Measurements from ENCODE around the gene DISC1. TPM values are rescaled to one million over a fixed set of nuclear protein-coding genes. Genes with fewer than 3 reads are reported as not detected.
A peak's percentile ranks its signal among the peaks of the same experiment; 100 is the strongest.

DISC1 gene
- total RNA-seq, 2 donors from 2014 or later: 2.9 to 5.8 TPM

GRCh38 chr1:231853588-231854207 lies 227.1 kb downstream of the DISC1 start:
- H3K4me1 Mint-ChIP-seq (ENCODE audit: low read depth): no peaks in the 10 kb centered on the region
- ATAC-seq (replicated peaks in 1 of 2) (no peak), DNase-seq (no peak)
- H3K4me3 Mint-ChIP-seq: no peak overlapping the region
- H3K36me3 Mint-ChIP-seq (ENCODE audit: insufficient read depth in 2 of 2): no peaks in the 10 kb centered on the region
- H3K27me3 Mint-ChIP-seq (ENCODE audit: low read depth): no peaks in the 10 kb centered on the region
- no peaks in the 10 kb centered on the region for H3K9me3 Mint-ChIP-seq
- H3K27ac Mint-ChIP-seq: no peak overlapping the region

DNA sequence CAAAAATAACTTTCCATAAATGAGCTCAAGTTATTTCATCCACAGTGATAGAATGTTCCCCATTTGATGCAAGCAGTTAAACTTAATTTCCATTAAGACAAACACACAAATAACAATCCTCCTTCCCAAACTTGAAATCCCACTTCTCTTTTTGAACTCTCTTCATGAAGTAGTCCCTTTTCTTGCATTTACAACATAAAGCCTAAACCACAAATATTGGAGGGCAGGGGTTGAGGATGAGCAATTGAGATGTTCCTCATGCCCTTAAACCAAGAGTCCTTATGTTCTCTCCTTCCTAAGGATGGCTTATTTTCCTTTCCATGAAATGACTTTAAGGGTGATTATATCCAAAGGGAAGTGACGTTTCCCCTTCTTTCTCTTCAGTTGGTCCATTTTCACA lies 228.8 kb downstream of the DISC1 start:
- Mint-ChIP-seq H3K36me3 (ENCODE audit: insufficient read depth in 2 of 2) (no peaks in the 10 kb centered on the region), H3K27me3 (ENCODE audit: low read depth) (no peaks in the 10 kb centered on the region), H3K4me3 (no peak overlapping the region), H3K9me3 (no peaks in the 10 kb centered on the region), H3K27ac (no peak overlapping the region), H3K4me1 (ENCODE audit: low read depth) (peaks cover 7% of the 10 kb centered on the region)
- no peak for ATAC-seq (replicated peaks in 1 of 2)
- DNase-seq: no peak

GRCh38 chr1:231855926-231856325 lies 229.3 kb downstream of the DISC1 start:
- no peak overlapping the region for H3K4me3 Mint-ChIP-seq
- H3K27ac Mint-ChIP-seq: no peak overlapping the region
- peaks cover 13% of the 10 kb centered on the region for H3K4me1 Mint-ChIP-seq (ENCODE audit: low read depth)
- no peak for ATAC-seq (replicated peaks in 1 of 2)
- no peak for DNase-seq
- H3K9me3 Mint-ChIP-seq: no peaks in the 10 kb centered on the region
- no peaks in the 10 kb centered on the region for H3K36me3 Mint-ChIP-seq (ENCODE audit: insufficient read depth in 2 of 2)
- no peaks in the 10 kb centered on the region for H3K27me3 Mint-ChIP-seq (ENCODE audit: low read depth)

DNA sequence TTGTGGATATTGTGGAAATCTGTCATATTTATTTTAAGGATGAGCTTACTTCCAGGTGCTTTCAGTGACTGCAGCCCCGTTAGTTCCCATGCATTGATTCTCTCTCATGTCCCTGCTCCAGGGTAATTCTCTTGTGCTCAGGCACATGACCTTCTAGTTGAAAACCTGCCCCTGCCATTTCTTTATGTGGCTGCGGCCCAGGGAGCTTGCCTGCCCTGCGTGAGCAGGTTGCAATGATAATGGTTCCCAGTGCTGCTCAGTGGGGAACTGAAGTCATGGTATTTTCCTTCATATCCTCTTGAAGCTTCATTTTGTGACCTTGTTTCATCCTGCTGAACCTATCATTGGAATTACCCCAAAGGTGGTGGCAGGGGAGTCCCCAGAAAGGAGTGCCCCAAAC lies 229.8 kb downstream of the DISC1 start:
- ATAC-seq (replicated peaks in 1 of 2) (no peak), DNase-seq (no peak)
- Mint-ChIP-seq H3K36me3 (ENCODE audit: insufficient read depth in 2 of 2) (no peaks in the 10 kb centered on the region), H3K9me3 (no peaks in the 10 kb centered on the region), H3K4me3 (no peak overlapping the region), H3K27me3 (ENCODE audit: low read depth) (no peaks in the 10 kb centered on the region), H3K27ac (no peak overlapping the region), H3K4me1 (ENCODE audit: low read depth) (peaks cover 13% of the 10 kb centered on the region)

DNA sequence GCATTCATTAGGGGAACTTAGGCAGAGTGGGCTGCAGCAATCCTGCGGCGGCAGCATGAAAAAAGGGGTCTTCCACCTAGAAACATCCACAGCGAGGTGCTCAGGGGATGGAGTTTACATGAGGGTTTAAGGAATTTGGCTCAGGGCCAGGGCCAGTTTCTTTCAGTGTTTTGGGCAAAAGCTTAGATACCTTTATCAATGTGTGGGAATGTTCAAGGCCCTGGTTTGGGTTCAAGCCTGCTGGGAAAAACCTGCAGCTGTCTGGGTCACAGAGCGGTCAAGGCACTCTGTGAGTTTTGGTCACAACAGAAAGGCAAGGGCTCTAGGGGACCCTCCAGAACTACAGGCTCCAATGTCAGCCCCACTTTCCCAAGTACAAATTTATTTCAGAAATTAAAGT lies 230.3 kb downstream of the DISC1 start:
- ATAC-seq (replicated peaks in 1 of 2) (no peak), DNase-seq (no peak)
- Mint-ChIP-seq H3K27me3 (ENCODE audit: low read depth) (no peaks in the 10 kb centered on the region), H3K9me3 (no peaks in the 10 kb centered on the region), H3K4me1 (ENCODE audit: low read depth) (peaks cover 13% of the 10 kb centered on the region), H3K36me3 (ENCODE audit: insufficient read depth in 2 of 2) (no peaks in the 10 kb centered on the region), H3K27ac (no peak overlapping the region), H3K4me3 (no peak overlapping the region)

GRCh38 chr1:231857609-231858135 lies 231.1 kb downstream of the DISC1 start:
- no peaks in the 10 kb centered on the region for H3K9me3 Mint-ChIP-seq
- no peak overlapping the region for H3K4me3 Mint-ChIP-seq
- H3K4me1 Mint-ChIP-seq (ENCODE audit: low read depth): peaks cover 13% of the 10 kb centered on the region
- H3K27me3 Mint-ChIP-seq (ENCODE audit: low read depth): no peaks in the 10 kb centered on the region
- ATAC-seq (replicated peaks in 1 of 2) (no peak), DNase-seq (no peak)
- no peak overlapping the region for H3K27ac Mint-ChIP-seq
- H3K36me3 Mint-ChIP-seq (ENCODE audit: insufficient read depth in 2 of 2): no peaks in the 10 kb centered on the region

DNA sequence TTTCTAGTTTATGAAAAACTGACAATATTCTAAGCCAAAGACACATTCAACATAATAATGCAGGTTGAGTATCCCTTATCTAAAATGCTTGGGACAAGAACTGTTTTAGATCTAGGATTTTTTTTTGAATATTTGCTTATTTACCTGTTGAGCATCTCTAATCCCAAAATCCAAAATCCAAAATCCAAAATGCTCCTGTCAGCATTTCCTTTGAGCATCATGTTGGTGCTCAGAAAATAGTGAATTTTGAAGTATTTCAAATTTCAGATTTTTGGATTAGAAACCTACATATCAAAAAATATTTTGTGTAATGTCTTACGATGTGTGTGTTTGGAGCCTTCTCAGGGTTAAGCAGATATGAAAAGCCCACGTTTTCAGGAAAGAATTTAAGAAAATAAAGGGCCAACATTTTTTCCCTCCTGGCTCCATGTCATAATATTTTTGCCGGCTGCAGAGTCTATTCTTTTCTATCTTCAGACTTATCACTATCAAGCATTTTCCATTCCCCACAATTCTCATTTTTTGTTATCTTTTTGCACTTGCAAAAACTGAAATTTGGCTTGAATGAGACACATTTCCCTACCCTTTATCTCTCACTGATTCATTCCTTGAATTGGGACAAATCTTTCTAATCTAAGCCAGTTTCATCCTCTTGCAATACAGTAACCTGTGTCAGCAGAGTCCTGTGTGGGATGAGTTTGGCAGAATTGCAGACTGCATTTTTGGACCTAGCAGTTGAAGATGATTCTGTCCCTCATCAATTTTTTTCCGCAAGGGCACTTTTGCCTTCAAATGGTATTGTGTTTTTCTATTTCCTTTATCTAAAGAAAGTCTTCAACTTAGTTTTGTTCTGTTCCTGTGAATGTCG lies 233.9 kb downstream of the DISC1 start:
- H3K9me3 Mint-ChIP-seq: no peaks in the 10 kb centered on the region
- no peaks in the 10 kb centered on the region for H3K36me3 Mint-ChIP-seq (ENCODE audit: insufficient read depth in 2 of 2)
- H3K27ac Mint-ChIP-seq: no peak overlapping the region
- no peak overlapping the region for H3K4me3 Mint-ChIP-seq
- DNase-seq (no peak), ATAC-seq (replicated peaks in 1 of 2) (no peak)
- peaks cover 13% of the 10 kb centered on the region for H3K4me1 Mint-ChIP-seq (ENCODE audit: low read depth)
- no peaks in the 10 kb centered on the region for H3K27me3 Mint-ChIP-seq (ENCODE audit: low read depth)

DNA sequence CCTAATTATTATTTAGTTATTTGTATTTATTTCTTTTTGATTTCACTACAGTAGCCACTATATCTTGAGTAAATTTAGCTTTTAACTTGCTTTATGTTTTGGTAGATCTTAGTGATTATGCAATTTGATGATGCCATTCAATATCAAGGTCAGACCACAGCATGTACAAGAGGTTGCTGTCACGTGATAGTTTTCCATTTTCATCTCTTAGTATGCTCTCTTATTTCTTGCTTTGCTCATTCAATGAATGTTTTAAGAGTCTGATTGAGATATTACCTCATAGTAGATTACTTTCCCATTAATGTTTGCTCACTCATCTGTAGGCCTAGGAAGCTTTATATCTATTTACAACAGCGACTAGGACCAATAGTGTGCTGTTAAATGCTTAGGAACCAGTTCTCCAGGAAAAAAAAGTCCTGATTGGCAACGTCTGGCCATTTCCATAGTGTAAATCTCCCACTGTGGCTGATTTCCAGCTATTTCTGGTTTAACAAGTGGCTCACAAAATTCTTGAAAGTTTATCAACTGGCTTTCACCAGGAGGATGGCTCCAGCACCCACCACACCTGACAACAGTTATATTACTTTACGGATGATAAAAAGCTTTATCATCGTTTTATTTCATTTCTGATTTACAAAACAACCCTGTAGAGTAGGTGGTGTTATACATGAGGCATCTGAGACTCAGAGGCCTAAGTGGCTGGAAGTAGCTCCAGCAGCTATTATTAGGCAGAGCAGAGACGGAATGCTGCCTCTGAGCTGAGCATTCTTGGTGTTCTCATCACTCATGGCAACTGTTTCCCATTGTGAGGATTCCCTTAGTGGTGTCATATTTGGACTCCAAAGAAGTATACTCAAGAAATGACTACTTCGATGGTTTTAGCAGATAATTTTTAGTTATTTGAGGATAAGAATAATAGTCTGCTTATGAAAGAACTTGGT lies 235.2 kb downstream of the DISC1 start:
- ATAC-seq (replicated peaks in 1 of 2) (no peak), DNase-seq (no peak)
- Mint-ChIP-seq H3K27me3 (ENCODE audit: low read depth) (no peaks in the 10 kb centered on the region), H3K4me1 (ENCODE audit: low read depth) (peaks cover 16% of the 10 kb centered on the region), H3K4me3 (no peak overlapping the region), H3K36me3 (ENCODE audit: insufficient read depth in 2 of 2) (no peaks in the 10 kb centered on the region), H3K27ac (no peak overlapping the region), H3K9me3 (no peaks in the 10 kb centered on the region)

- ATAC-seq (replicated peaks in 1 of 2) (no peak), DNase-seq (no peak)
- no peak overlapping the region for H3K4me3 Mint-ChIP-seq
- H3K9me3 Mint-ChIP-seq: no peaks in the 10 kb centered on the region
- no peaks in the 10 kb centered on the region for H3K36me3 Mint-ChIP-seq (ENCODE audit: insufficient read depth in 2 of 2)
- H3K27ac Mint-ChIP-seq: no peak overlapping the region
- no peaks in the 10 kb centered on the region for H3K27me3 Mint-ChIP-seq (ENCODE audit: low read depth)
- H3K4me1 Mint-ChIP-seq (ENCODE audit: low read depth): peaks cover 18% of the 10 kb centered on the region
Observed at GRCh38 chr1:231862611-231863010, 236.0 kb downstream of the DISC1 start.

GRCh38 chr1:231865331-231865730 lies 238.7 kb downstream of the DISC1 start:
- DNase-seq: no peak
- H3K9me3 Mint-ChIP-seq: no peaks in the 10 kb centered on the region
- no peaks in the 10 kb centered on the region for H3K36me3 Mint-ChIP-seq (ENCODE audit: insufficient read depth in 2 of 2)
- H3K27me3 Mint-ChIP-seq (ENCODE audit: low read depth): no peaks in the 10 kb centered on the region
- no peak overlapping the region for H3K27ac Mint-ChIP-seq
- no peak for ATAC-seq (replicated peaks in 1 of 2)
- no peak overlapping the region for H3K4me3 Mint-ChIP-seq
- H3K4me1 Mint-ChIP-seq (ENCODE audit: low read depth): peaks cover 18% of the 10 kb centered on the region

- Mint-ChIP-seq H3K27ac (no peak overlapping the region), H3K9me3 (no peaks in the 10 kb centered on the region), H3K4me1 (ENCODE audit: low read depth) (peaks cover 21% of the 10 kb centered on the region), H3K27me3 (ENCODE audit: low read depth) (no peaks in the 10 kb centered on the region), H3K36me3 (ENCODE audit: insufficient read depth in 2 of 2) (no peaks in the 10 kb centered on the region), H3K4me3 (no peak overlapping the region)
- ATAC-seq (replicated peaks in 1 of 2): no peak
- peak; percentile 47 to 50 for DNase-seq
Observed at GRCh38 chr1:231866392-231867331, 240.1 kb downstream of the DISC1 start.

- H3K27ac Mint-ChIP-seq: no peak overlapping the region
- H3K4me1 Mint-ChIP-seq (ENCODE audit: low read depth): peaks cover 29% of the 10 kb centered on the region
- no peaks in the 10 kb centered on the region for H3K9me3 Mint-ChIP-seq
- no peak overlapping the region for H3K4me3 Mint-ChIP-seq
- H3K27me3 Mint-ChIP-seq (ENCODE audit: low read depth): no peaks in the 10 kb centered on the region
- no peak for ATAC-seq (replicated peaks in 1 of 2)
- no peak for DNase-seq
- H3K36me3 Mint-ChIP-seq (ENCODE audit: insufficient read depth in 2 of 2): no peaks in the 10 kb centered on the region
Observed at GRCh38 chr1:231867607-231868006, 241.0 kb downstream of the DISC1 start.
